ENCODE results near the gene PPIF. TPM values are rescaled to one million over a fixed set of nuclear protein-coding genes. Genes with fewer than 3 reads are reported as not detected.

The PPIF gene
- total RNA-seq, 1 donor from 2014 or later = 29.7 TPM

DNA sequence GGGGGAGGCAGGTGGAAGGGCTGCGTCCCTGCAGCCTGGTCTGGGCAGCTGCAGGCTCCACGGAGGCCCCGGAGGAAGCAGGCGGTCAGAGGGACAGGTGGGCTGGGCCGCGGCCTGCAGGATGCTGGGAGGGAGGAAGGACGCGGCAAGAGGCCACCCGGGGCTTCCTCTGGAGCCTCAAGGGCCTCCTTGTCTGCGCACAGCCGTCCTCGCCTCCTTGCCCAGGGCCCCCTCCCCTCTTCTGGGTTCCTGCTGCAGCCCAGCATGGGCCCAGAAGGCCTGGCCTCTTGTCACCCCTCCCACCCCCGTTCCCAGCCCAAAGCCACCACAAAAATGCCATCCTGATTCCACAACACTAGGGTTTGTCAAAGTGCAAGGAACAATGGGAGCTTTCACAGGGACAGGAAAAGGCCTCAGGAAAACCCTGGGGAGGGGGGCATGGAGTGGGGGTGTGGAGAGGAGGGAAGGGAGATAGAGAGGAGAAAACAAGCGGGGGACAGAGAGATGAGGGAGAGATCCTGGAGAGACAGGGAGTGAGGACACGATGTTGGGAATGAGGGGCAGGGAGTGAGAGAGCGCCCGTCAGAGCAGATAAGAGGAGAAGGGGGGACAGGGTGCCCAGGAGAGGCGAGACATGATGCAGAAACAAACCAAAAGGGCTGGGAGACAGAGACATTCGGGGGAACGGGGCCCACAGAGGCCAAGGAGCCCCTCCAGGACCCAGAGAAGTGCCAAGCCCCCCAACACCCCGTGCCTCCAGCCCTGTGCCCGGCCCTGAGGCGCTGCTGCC lies 56.4 kb downstream of the PPIF start:
- DNase-seq = peak; percentile 40

DNA sequence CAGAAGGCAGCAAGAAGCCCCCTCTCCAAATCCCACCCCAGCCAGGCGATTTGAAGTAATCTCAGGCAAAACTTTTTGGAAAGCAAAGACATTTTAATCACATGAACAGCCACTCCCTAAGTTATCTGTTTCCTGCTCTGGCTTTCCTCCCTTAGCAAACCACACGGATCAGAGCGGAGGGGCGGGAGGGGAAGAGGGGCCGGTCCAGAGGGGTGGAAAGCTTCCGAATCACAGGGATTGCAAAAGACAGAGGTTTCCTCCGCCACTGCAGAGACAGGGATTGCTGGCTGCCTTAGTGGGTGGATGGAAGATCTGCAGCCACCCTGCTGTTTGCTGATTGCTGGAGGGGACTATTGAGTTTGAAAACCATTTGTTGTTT lies 57.0 kb downstream of the PPIF start:
- peak; percentile 91 for DNase-seq

DNA sequence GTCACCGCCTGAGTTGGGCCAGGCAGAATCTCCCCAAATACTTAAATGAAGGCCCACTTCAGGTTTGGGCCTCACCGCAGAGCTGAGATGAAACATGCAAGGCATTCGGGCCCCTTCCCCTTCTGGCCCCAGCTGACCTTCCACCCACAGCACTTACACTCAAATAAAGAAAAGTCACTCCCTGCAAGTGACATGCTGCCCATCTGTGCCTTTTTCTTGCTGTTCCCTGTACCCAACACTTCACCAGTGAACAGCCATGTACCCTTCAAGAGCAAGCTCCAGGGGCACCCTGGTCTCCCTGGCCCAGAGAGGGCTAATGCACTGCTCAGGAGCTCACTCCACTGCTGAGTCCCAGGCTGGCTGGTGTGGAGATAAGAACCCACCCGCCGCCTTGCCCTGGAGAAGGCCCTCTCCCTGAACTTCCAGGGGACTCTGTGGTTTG lies 57.4 kb downstream of the PPIF start:
- DNase-seq = no peak

Other genes starting within 250 kb of the PPIF start
- gene ZCCHC24, start 98.2 kb downstream of the PPIF start, total RNA-seq = 13.5 TPM
- gene EIF5AL1, start 165.1 kb downstream of the PPIF start, total RNA-seq = 0.30 TPM
- gene SFTPA2, start 212.9 kb downstream of the PPIF start, total RNA-seq = not detected

Data from skin of body (tissue), 2 donors.